H54 (cell line): ENCODE results near the gene FJX1.

Experiments used
- DNase-seq: peaks from one replicate; pipeline ENCODE4 v3.0.0; 2011; ENCODE audit warnings: low spot score, mixed read lengths; ENCODE audit not compliant: insufficient read length
- FAIRE-seq: peaks from 3 replicates; lab custom pipeline; 2011; peaks lifted over from hg19 to GRCh38; lab: Jason Lieb, UNC
- POLR2A ChIP-seq: IDR thresholded peaks from 2 replicates; pipeline ENCODE4 v1.6.1; 2011; ENCODE audit warnings: low read depth, mild to moderate bottlenecking, low read length

FJX1 gene

DNA sequence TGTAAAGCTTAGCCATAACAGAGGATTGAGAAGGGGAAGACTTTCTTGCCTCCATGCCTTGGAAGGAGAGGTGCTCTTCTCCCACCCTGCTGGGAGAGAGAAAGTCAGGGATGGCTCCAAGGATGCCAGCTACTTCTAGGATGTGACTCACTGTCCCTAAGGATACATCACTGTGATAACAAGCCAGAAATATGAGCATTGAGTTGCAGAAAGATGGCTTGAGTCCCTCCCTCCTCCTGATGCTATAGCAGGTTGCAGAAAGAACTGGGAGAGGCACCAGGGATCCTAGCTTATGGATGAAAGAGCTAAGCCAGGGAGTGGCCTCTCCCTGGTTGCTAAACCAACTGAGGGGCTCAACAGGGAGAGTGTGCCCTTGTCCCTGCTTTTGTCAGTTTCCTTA, 27.8 kb upstream of the FJX1 start:
- no peak for DNase-seq
- TF ChIP-seq POLR2A, result no peak
- no peak for FAIRE-seq

DNA sequence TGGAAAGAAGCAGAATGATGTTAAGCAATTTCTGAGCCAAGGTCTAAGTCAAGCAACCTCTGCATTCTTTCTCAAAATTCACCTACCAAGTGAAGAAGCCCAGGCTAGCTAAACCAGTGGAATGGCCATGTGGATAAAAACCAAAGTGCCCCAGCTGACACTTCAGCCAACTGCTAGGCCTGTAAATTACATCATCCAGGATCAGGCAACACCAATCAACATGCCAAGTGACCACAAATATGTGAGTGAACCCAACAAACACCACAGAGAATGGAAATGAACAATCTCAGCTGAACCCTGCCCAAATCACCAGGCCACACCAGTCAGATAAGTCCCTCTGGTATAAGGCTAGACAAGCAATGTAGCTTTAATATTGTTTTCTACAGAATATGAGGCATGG, 25.1 kb upstream of the FJX1 start:
- TF ChIP-seq POLR2A, result no peak
- peak; percentile 42 for DNase-seq
- peak; percentile 88 for FAIRE-seq

DNA sequence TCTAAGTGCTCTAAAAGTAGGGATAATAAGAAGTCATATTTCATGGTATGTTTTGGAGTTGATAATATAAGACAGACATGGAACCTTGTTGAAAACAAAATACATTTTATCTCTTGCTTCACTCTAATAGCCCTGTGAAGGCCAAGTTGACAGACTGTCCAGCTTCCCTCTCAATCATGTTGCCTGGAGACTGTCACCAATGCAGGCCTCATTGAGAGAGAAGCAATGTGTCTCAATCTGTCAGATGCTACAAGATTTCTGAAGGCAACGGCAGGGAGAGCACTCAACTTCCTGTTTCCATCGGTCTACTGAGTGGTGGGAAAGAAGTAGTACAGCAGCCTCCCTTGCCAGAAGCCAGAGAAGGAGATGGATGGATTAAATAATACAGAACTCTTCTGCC, 23.6 kb upstream of the FJX1 start:
- no peak for FAIRE-seq
- TF ChIP-seq POLR2A, result no peak
- no peak for DNase-seq

DNA sequence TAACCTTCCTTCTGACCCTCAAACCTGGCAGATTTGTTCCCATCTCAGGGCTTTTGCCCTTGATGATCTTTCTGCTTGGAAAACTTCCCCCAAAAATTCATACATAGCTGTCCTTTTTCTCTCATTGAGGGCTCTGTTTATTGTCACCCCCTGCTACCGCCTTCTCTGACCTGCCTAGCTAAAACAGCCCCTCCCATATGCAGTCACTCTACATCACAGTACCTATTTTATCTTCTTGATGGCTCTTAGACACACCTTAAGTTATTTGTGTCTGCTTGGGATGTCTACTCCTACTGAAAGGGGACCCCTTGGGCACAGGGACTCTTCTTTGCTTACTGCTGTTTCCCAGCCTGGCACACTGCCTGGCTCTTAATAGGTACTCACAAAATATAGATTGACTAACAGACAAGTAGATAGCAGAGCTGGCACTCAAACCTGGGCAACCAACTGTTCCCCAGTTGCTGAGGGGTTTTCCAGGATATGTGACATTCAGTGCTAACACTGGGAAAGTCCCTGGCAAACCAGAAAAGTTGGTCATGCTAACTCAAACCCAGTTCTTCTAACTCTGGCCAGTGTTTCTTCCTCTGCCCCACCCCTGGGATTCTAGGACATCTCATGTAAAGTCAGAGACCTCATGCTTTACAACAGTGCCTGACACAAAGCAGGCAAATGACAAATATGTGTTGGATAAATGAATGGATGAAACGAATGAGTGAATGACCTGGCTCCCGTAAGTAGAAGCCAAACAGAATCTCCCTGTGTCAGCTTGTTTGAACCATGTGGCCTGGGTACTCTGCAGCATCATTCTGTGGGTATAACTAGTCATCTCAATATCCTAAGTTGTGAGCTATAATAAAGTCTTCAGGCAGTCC, 19.8 kb upstream of the FJX1 start:
- FAIRE-seq (peak; percentile 78), DNase-seq (peak; percentile 42)
- no peak for TF ChIP-seq POLR2A

DNA sequence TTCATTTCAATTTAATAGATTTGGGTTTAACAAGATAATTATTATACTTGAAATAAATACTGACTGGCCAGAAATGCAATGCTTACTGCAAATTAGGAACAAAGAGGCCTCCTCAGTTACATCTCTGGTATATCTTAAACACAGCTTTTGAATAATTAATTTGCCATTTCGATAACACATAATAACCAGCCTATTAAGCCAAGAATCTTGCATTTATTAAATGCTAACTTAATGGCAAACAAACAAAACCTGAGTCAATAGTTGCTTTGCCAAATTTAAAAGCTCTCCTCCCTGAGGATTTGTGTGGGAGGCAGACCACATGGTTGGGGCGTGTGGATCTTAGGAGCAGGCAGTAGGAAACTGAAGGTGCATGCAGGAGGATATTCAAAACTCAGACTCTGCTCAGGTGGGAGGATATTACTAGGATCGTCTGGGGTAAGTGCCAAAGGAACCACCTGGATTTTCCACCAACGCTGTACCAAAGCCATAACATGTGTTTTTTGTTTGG, 17.9 kb upstream of the FJX1 start:
- no peak for DNase-seq
- no peak for TF ChIP-seq POLR2A
- FAIRE-seq, result no peak

DNA sequence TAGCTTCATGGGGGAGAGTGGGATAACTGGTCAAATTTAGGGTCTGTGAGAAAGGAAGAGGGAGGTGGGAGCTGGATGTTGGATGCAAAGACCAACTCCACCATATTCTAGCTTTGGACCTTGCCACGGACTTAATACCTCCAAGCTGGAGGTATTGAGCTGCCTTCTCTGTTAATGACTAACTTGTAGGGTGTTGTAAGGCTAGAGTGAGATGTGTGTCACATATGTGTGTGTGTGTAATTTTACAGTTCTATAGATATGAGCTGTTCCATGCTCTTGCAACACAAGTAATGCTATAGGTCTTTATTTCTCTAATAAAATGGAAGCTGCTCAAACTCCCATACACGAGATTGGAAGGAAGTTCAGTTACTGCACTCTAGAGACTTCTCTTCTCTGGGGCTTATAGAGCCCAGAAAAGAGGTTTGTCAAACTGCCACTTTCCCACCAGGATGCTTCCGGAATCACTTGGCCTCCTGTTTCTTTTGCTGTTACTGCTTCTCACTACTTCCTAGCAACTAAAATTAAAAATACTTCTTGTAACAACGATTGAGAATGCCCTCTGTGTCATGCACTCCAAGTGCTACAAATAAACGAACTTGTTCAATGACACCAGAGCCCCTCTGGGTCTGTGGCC, 16.0 kb upstream of the FJX1 start:
- TF ChIP-seq POLR2A, result no peak
- DNase-seq, result no peak
- FAIRE-seq, result no peak

DNA sequence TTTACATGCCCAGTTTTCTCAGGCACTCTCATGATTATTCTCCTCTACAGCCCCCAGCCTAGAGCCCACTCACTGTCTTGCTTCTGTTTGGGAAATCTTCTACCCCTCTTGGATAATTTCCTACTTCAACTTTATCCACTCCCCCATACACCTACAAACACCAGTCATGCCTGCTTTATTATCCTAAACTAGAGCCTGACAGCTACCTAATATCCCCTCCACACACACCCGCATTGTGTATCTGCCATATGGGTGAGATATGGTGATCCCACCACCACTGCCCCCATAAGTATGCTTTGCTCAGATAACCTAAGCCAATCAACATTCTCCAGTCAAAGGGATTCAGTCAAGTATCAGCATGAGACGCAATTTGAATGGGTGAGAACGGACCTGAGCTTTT, 15.3 kb upstream of the FJX1 start:
- DNase-seq (no peak), FAIRE-seq (no peak)
- no peak for TF ChIP-seq POLR2A

DNA sequence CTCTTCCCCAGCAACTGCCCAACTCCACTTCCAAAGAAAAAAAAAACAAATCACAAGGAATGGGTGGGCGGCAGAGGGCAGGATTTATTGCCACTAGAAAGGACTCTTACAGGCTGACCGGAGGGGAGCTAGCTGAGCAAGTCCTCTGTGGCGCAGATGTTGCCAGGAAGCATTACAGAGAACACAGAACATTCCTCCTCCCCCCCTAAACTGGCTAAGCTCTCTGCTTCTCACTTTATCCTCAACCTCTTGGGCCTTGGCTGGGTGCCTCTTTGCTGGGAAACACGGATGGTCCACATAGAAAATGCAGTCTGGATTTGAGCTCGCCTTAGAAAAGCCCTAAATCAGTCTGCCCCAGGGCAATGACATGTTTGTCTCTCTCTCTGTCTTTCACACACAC, 12.6 kb upstream of the FJX1 start:
- no peak for TF ChIP-seq POLR2A
- FAIRE-seq, result no peak

DNA sequence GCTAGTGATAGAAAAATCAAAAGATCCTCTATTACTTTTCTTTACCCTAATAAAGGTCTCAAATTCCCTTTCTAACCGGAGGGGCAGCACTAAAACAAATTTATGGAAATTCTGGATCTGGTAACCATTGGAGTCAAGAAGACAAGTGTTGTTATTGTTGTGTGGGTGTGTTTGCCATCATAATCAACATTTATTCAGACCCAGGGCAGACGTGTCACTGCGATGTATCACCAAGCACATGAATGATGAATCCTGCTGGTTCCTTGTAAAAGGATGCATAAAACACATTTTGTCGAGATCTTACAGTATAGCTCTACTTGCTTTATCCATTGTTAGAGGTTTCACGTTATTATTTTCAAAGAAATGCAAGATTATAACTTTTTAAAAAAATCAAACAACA, 12.1 kb upstream of the FJX1 start:
- FAIRE-seq, result no peak
- DNase-seq, result no peak
- TF ChIP-seq POLR2A, result no peak

More for the DNA sequence above, 12.6 kb upstream of the FJX1 start:
- DNase-seq, result no peak

DNA sequence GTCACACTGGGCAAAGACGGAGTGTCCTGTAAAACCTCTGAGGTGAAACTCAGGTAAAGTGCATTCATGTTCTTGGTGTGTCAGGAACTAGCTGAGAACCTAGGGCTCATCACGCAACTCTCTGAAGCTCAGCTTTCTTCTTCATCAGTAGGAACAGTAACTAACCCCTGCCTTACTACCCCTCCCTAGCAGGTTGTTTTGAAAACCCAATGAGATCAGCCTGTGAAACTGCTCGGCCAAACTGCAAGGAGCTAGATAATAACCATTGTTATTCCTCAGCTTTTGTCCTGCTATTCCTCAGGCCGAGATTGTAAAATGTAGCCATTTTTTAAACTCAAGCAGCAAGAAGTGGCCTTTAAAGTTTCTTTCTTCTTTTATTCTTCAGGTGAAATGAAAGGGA, 9.8 kb upstream of the FJX1 start:
- TF ChIP-seq POLR2A, result no peak
- DNase-seq (no peak), FAIRE-seq (no peak)

DNA sequence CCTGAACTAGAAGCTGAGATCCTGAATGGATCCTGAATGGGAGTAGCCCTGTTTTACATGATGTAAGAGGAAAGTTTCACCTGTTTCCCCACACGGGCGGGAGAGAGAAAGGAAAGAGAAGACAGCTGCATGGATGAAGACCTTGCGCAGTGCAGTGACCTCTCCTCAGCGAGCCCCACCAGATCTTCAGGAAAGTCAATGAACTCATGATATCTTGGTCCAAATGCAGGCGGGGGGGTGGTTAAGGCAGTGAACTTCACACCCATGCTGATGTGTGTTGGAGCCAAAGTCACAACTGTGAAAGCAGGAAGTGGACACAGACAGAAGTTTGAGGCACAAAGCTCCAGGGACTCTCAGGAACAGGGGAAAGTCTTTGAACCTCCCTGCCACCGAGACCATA, 8.6 kb upstream of the FJX1 start:
- FAIRE-seq (no peak), DNase-seq (no peak)
- TF ChIP-seq POLR2A, result no peak

DNA sequence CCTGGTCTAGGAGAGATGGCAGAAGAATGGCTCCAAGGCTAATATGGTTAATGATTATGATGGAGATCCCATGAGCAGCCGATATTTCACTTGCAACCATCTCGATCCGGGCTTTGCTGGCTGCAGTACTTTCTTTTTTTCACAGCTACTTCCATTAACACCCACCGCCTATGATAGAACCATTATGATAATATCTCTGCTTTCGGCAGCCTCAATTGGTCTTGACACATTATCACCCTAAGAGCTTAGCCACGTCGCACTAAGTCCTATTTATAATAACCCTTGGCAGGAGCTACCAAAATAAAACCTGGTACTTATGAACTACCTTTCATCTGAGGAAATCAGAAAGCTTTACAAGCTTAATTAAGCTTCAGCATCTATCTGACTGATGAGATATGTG, 7.6 kb upstream of the FJX1 start:
- no peak for TF ChIP-seq POLR2A
- DNase-seq, result no peak
- FAIRE-seq, result no peak

DNA sequence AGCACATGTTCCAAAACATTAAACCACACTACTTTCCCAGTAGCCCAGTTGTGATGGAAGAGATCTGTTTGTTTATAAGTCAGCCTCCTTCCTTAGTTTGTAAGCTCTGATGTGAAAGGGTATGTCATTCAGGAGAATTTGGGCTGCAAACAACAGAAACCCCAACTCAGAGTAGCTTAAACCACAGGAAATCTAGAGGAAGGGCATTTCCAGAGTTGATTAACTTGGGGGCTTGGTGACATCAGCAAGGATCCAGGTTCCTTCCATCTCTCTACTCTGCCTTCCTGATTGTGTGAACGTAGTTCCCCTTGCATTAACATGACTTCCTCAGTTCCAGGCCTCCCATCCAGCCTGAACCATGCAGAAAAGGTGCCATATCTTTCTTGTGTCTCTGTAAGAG, 6.5 kb upstream of the FJX1 start:
- DNase-seq (no peak), FAIRE-seq (no peak)
- TF ChIP-seq POLR2A, result no peak

DNA sequence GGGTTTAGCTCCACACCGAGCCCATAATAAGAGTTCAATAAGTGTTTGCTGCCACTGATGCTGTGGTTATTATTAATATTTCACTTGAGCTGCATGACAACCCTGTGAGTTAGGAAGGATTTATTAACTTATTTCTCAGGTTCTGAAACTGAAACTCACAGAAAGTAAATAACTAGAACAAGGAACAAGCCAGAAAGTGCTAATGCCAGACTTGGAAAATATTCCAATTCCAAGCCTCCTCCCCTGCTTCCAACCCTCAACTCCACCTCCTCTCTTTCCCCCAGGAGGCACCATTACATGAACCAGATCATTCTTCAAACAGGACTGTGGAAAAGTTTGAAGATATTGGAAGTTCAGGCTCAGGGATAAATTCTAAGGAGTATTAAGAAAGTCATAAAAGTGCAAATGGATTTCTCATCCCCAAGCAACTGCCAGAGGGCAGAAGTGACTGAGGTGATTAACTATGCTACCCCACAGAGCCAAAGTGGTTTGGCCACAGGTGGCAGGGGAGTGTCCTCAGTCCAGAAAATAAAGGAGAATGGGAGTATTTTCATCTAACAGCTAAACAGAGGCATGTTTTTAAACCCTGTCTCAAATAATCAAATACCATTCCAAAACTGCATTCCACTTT, 3.2 kb upstream of the FJX1 start:
- no peak for FAIRE-seq

More for the DNA sequence above, 3.2 kb upstream of the FJX1 start:
- no peak for TF ChIP-seq POLR2A
- no peak for DNase-seq
